Measurements from ENCODE around the gene ZNF230.

- TF ChIP-seq CTCF (IDR thresholded peaks at IDR 0.05; ENCODE audit: insufficient read depth, low read depth, low read length) (no peak), EZH2 (IDR thresholded peaks at IDR 0.05; ENCODE audit: insufficient read depth, low read length) (no peak)
These were observed 16.7 kb downstream of the ZNF230 start for GRCh38 chr19:44019498-44019897.
